Muscle layer of colon (tissue), 2 donors: Measurements from ENCODE around the gene MPZL3.
A peak's percentile ranks its signal among the peaks of the same experiment; 100 is the strongest.

ENCODE experiments used
- H3K27ac ChIP-seq: one replicate; pipeline ENCODE4 v1.7.0; 2013; ENCODE audit warnings: low read depth, mild to moderate bottlenecking, low read length, moderate library complexity
- H3K27me3 ChIP-seq, 2 donors: one replicate each; pipeline ENCODE4 v1.7.0; 2013; ENCODE audit warnings: low read length in 2 of 2, mild to moderate bottlenecking in 2 of 2; ENCODE audit not compliant: insufficient read depth in 2 of 2, control insufficient read depth in 1 of 2
- H3K36me3 ChIP-seq: one replicate; pipeline ENCODE4 v1.7.0; 2013; ENCODE audit warnings: mild to moderate bottlenecking, low read length; ENCODE audit not compliant: insufficient read depth
- H3K4me1 ChIP-seq: one replicate; pipeline ENCODE4 v1.7.0; 2013; ENCODE audit warnings: mild to moderate bottlenecking, low read length; ENCODE audit not compliant: insufficient read depth
- H3K4me3 ChIP-seq, 2 donors: one replicate each; pipeline ENCODE4 v1.7.0; 2013; ENCODE audit warnings: low read length in 2 of 2, low read depth in 1 of 2, mild to moderate bottlenecking in 1 of 2, moderate library complexity in 1 of 2
- H3K9ac ChIP-seq: one replicate; pipeline ENCODE4 v1.7.0; 2013; ENCODE audit warnings: low read length
- H3K9me3 ChIP-seq: one replicate; pipeline ENCODE4 v1.7.0; 2013; ENCODE audit warnings: mild to moderate bottlenecking, low read length
- donor health status: abdominal sarcoma.
- donor health status: Adenocarcinoma of cecum.

Gene MPZL3

DNA sequence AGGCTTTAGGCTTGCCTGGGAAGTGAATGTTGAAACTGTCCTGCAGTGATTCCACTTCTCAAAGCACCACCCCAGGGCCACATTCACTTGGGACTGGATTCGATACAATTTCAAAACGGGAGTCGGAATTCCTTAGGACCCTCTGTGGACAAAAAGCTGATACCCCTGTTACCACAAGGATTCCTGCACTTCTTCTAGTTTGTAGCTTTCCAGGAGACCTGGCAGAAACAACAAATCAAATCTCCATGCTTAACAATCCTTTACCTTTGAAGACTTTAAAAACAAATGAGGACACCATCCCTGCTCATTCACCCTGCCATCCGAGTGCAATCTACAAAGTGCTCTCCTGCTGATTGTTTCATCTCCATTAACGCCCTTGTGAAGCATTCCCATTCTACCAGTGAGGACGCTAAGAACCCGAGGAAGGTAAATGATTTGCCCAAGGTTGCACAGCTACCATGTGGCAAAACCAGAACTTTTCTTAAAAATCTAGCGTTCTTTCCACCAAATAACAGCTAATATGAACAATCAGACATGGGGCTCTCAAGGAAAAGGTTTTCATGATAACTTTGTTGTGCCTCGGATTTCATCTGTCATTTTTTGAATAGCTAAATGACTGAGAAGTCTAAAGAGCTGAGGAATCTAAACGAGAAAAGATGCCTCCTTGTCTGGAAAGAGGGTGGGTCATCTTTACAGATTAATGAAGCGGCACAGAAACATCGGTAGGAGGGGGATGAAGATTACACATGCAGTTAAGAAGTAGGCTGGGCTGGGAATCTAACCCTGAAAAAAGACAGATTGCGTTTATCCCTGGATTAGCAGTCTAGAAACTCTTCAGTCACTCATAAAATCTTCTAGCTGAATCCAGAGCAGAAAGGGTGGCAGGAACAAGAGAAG, 12.7 kb upstream of the MPZL3 start:
- H3K4me1 ChIP-seq: no peaks in the 10 kb centered on the region
- no peaks in the 10 kb centered on the region for H3K36me3 ChIP-seq
- H3K4me3 ChIP-seq: peak overlapping the region in 1 of 2 donors; percentile 25
- no peaks in the 10 kb centered on the region for H3K9me3 ChIP-seq
- H3K27ac ChIP-seq: no peak overlapping the region
- no peak overlapping the region for H3K9ac ChIP-seq
- H3K27me3 ChIP-seq: peaks cover 22 to 26% of the 10 kb centered on the region in 2 donors

DNA sequence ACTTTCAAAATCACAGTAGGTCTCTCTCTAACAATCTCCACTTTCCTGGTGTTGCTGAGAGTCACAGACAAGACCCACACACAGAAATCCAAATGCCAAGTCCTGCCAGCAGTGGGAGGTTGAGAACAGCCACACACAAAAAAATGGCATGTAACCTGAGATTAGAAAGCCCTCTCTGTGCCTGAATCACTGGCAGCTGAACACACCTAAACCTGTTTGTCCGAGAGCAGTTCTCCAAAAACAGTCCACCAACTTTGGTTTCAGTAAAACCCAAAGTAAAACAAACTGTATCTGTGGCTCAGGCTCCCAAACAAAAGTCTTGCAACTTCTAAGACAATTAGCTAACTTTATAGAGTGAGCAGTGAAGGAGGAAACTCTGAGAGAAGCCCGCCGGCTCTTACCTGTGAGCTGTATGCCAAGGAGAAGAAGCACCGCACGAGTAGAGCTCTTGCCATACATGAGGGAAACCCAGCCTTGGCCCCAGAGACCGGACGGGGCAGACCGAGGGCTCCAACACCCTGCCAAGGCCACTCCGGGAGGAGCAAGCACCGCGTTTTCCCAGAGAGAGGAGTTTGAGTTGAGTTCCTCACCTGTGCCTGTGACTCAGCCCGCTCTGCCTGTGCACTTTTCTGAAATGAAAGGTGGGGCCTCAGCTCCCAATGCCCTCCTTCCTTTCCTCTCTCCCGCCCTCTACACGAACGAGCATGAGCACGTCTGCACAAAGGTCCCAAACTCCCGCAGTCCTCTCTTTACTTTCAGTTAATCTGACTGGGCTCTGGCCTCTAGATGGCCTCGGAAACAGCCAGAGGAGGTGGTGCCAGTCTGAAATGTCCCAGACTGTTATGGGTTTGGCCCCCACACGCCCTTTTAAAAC, 11.8 kb upstream of the MPZL3 start, which contains the start of gene MPZL2:
MPZL2 (minus strand) TSS at position 603 of the 874 bp plus-strand sequence; CDS start at position 459, 144 bp downstream.
- no peak within 1 kb of the TSS for H3K27ac ChIP-seq
- peaks cover 22 to 26% of the 10 kb centered on the region in 2 donors for H3K27me3 ChIP-seq
- H3K9ac ChIP-seq: no peak within 1 kb of the TSS
- no peaks in the 10 kb centered on the region for H3K9me3 ChIP-seq
- no peaks in the 10 kb centered on the region for H3K36me3 ChIP-seq
- no peaks in the 10 kb centered on the region for H3K4me1 ChIP-seq
- peak within 1 kb of the TSS in 1 of 2 donors; percentile 25 for H3K4me3 ChIP-seq

GRCh38 chr11:118263112-118263511, 10.9 kb upstream of the MPZL3 start:
- Histone ChIP-seq H3K27ac (no peak overlapping the region), H3K27me3 (peaks cover 22 to 26% of the 10 kb centered on the region in 2 donors), H3K36me3 (no peaks in the 10 kb centered on the region), H3K4me1 (no peaks in the 10 kb centered on the region), H3K4me3 (no peak overlapping the region), H3K9me3 (no peaks in the 10 kb centered on the region), H3K9ac (no peak overlapping the region)

DNA sequence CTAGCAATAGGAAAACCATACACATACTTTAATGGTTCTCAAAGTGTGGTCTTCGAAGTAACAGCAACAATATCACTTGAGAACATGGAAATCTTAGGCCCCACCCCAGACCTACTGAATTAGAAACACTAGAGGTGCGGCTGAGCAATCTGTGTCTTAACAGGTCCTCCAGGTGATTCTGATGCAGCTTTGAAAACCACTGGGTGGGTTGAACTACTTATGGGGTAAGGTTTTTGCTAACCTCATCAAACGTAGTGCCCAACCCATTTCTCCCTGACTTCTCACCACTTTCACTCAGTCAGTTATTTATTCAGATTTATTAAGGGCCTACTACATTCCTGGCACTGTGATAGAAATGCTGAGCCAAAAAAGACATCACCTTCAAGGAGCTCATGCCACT, 8.2 kb upstream of the MPZL3 start:
- peaks cover 18 to 22% of the 10 kb centered on the region in 2 donors for H3K27me3 ChIP-seq
- H3K4me3 ChIP-seq: no peak overlapping the region
- no peaks in the 10 kb centered on the region for H3K36me3 ChIP-seq

GRCh38 chr11:118259138-118259537, 7.0 kb upstream of the MPZL3 start:
- H3K9me3 ChIP-seq: no peaks in the 10 kb centered on the region

More for the DNA sequence above, 8.2 kb upstream of the MPZL3 start:
- Histone ChIP-seq H3K9ac (no peak overlapping the region), H3K27ac (no peak overlapping the region), H3K9me3 (no peaks in the 10 kb centered on the region), H3K4me1 (no peaks in the 10 kb centered on the region)

DNA sequence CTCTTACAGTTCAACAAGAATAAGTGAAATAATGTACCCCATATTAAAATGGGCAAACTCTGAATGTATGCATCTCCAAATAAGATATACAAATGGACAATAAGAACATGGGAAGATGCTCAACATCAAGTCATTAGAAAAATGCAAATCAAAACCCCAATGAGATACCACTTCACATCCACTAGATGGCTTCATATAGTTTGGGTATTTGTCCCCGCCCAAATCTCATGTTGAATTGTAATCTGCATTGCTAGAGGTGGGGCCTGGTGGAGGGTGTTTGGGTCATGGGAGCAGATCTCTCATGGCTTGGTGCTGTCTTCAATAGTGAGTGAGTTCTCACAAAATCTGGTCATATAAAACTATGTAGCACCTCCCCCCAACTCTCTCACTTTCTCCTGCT, 6.2 kb upstream of the MPZL3 start:
- no peaks in the 10 kb centered on the region for H3K9me3 ChIP-seq
- no peak overlapping the region for H3K27ac ChIP-seq
- H3K36me3 ChIP-seq: no peaks in the 10 kb centered on the region
- H3K4me3 ChIP-seq: no peak overlapping the region
- peaks cover 8 to 18% of the 10 kb centered on the region in 2 donors for H3K27me3 ChIP-seq
- no peaks in the 10 kb centered on the region for H3K4me1 ChIP-seq
- no peak overlapping the region for H3K9ac ChIP-seq

More at GRCh38 chr11:118259138-118259537, 7.0 kb upstream of the MPZL3 start:
- no peaks in the 10 kb centered on the region for H3K4me1 ChIP-seq
- no peak overlapping the region for H3K9ac ChIP-seq
- no peak overlapping the region for H3K27ac ChIP-seq
- H3K36me3 ChIP-seq: no peaks in the 10 kb centered on the region
- peaks cover 15 to 18% of the 10 kb centered on the region in 2 donors for H3K27me3 ChIP-seq
- H3K4me3 ChIP-seq: no peak overlapping the region

DNA sequence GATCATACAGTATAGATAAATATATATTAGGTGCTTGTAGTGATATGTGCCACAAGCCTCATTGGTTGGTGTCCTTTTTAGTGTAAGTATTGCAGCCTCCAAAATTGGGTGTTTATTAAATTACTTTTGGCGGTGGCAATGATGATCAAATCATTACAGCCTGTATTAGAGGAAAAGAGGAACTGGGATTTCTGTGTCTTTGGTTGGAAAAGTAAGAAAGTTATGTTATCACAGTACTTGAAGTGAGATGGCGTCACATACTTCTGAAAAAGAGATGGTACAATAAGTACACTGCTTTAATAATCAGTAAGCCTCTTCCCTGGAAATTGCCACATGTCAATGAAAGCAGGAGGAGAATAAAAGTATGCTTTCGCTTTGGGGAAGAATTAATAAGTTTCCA, 523 bp upstream of the MPZL3 start:
- Histone ChIP-seq H3K4me3 (peak overlapping the region in 1 of 2 donors; percentile 86), H3K9me3 (no peaks in the 10 kb centered on the region), H3K9ac (no peak overlapping the region), H3K36me3 (no peaks in the 10 kb centered on the region), H3K27me3 (peaks cover 0 to 9% of the 10 kb centered on the region in 2 donors), H3K27ac (no peak overlapping the region), H3K4me1 (peaks cover 7% of the 10 kb centered on the region)

- Histone ChIP-seq H3K27me3 (peaks cover 0 to 3% of the 10 kb centered on the region in 2 donors), H3K9ac (no peak overlapping the region), H3K4me1 (peaks cover under 1% of the 10 kb centered on the region), H3K36me3 (no peaks in the 10 kb centered on the region), H3K27ac (no peak overlapping the region), H3K4me3 (no peak overlapping the region), H3K9me3 (no peaks in the 10 kb centered on the region)
Observed at GRCh38 chr11:118247041-118247440, 5.1 kb downstream of the MPZL3 start.

GRCh38 chr11:118245936-118246562, 6.1 kb downstream of the MPZL3 start:
- H3K4me1 ChIP-seq: no peaks in the 10 kb centered on the region
- no peaks in the 10 kb centered on the region for H3K9me3 ChIP-seq
- no peaks in the 10 kb centered on the region for H3K36me3 ChIP-seq
- no peak overlapping the region for H3K4me3 ChIP-seq
- no peak overlapping the region for H3K27ac ChIP-seq
- peaks cover 0 to 3% of the 10 kb centered on the region in 2 donors for H3K27me3 ChIP-seq
- no peak overlapping the region for H3K9ac ChIP-seq

- Histone ChIP-seq H3K4me1 (no peaks in the 10 kb centered on the region), H3K36me3 (no peaks in the 10 kb centered on the region), H3K9ac (no peak overlapping the region), H3K27ac (no peak overlapping the region), H3K4me3 (no peak overlapping the region), H3K27me3 (no peaks in the 10 kb centered on the region), H3K9me3 (no peaks in the 10 kb centered on the region)
Observed at GRCh38 chr11:118243993-118244762, 8.0 kb downstream of the MPZL3 start.
